ENCODE measurements around the gene INSM2.

INSM2 gene

DNA sequence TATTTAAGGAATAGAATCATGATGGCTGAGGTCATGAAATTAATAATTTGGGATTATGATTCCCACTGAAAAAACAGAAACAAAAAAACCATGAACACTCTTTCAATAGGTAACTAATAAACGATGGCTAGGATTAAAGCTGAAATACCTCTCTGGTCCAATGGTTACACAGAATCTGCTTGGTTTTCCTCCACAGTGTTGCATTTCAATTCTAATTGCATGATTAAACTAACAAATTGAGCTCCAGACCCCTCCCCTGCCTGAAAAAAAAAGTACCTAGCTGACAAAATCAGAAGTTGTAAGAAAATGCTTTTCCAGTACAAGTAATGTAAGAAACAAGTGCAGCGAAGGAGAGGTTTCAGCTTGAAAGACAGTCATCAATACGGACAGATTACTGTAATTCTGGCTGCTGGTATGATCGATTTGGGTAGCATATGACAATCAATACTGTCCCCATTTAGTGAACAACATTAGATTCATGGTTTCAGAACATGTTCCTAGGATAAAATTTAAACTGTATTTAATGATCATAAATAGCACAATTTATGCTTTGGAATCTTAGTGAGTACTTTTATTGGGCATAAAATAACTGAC is 32.0 kb downstream of the INSM2 start:
- TF ChIP-seq, protein P1, sequence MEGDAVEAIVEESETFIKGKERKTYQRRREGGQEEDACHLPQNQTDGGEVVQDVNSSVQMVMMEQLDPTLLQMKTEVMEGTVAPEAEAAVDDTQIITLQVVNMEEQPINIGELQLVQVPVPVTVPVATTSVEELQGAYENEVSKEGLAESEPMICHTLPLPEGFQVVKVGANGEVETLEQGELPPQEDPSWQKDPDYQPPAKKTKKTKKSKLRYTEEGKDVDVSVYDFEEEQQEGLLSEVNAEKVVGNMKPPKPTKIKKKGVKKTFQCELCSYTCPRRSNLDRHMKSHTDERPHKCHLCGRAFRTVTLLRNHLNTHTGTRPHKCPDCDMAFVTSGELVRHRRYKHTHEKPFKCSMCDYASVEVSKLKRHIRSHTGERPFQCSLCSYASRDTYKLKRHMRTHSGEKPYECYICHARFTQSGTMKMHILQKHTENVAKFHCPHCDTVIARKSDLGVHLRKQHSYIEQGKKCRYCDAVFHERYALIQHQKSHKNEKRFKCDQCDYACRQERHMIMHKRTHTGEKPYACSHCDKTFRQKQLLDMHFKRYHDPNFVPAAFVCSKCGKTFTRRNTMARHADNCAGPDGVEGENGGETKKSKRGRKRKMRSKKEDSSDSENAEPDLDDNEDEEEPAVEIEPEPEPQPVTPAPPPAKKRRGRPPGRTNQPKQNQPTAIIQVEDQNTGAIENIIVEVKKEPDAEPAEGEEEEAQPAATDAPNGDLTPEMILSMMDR (IDR thresholded peaks at IDR 0.05; ENCODE audit: extremely low read depth, missing control alignments) = no peak
- no peak for DNase-seq (ENCODE audit: low spot score)

DNA sequence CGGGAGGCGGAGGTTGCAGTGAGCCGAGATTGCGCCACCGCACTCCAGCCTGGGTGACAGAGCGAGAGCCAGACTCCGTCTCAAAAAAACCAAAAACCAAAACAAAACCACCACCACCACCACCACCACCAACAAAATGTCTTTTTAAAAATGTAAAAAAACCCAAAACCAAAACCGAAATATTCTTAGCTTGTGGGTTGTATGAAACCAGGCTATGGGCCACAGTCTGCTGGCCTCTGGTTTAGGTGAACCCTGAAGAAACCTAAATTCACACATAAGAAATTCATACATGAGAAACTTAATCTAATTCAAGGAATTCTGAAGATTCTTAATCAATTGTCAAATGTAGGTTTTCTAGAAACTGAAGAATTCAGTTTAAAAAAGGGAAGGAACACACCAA is 37.6 kb downstream of the INSM2 start:
- DNase-seq (ENCODE audit: low spot score) = peak; percentile 10
- TF ChIP-seq, protein P1 (IDR thresholded peaks at IDR 0.05; ENCODE audit: extremely low read depth, missing control alignments) = no peak

DNA sequence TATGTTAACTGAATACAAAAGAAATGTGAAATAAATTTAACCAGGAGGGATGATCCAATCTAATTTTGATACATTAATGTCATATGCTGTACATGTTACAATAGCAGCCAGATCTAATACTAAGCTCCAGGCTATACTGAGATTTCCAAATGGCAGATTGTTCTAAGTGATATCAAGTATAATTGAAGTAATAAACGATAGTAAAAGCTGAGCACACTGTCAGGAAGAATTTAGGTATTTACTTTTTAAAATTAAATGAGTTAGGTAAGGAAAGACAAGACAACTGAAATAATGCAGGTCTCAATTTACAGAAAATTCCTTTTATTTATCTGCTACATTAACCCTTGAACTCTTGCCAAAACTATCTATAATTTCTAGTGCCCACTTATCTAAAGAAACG is 39.9 kb downstream of the INSM2 start:
- TF ChIP-seq, protein P1 (IDR thresholded peaks at IDR 0.05; ENCODE audit: extremely low read depth, missing control alignments) = no peak
- no peak for DNase-seq (ENCODE audit: low spot score)

DNA sequence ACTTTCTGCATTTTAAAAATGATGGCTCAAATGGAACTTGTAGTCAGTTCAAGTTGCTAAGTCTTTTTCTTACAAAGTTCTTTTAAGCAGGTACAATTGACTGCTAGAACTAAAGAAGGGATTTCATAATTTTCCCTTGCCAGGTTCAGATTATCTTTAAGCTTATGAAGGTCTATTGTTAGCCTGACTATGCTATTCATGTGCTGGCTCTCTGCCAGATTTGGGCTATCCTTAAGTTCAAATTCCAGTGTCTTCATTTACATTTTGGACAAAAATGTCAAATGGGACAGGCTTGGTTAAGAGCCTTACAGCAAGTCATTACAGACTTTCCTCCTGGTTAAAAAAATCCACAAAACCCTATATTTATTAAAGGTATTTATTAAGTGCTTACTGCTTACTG is 42.3 kb downstream of the INSM2 start:
- TF ChIP-seq, protein P1 (IDR thresholded peaks at IDR 0.05; ENCODE audit: extremely low read depth, missing control alignments) = no peak
- DNase-seq (ENCODE audit: low spot score) = no peak

- TF ChIP-seq, protein P1 (IDR thresholded peaks at IDR 0.05; ENCODE audit: extremely low read depth, missing control alignments) = no peak
- DNase-seq (ENCODE audit: low spot score) = no peak
These were observed 42.9 kb downstream of the INSM2 start for GRCh38 chr14:35576856-35577255.

GRCh38 chr14:35578135-35578534 is 44.2 kb downstream of the INSM2 start:
- no peak for DNase-seq (ENCODE audit: low spot score)
- TF ChIP-seq, protein P1 (IDR thresholded peaks at IDR 0.05; ENCODE audit: extremely low read depth, missing control alignments) = no peak

GRCh38 chr14:35578639-35579038 is 44.7 kb downstream of the INSM2 start:
- TF ChIP-seq, protein P1 (IDR thresholded peaks at IDR 0.05; ENCODE audit: extremely low read depth, missing control alignments) = no peak

More at GRCh38 chr14:35578639-35579038, 44.7 kb downstream of the INSM2 start:
- DNase-seq (ENCODE audit: low spot score) = no peak

All from GM20000 (cell line).